Astrocyte of the hippocampus (primary cell): ENCODE data around the gene CD164.
"Not testable (repeated sequence)": the region's sequence is repeated elsewhere in the genome, so short reads cannot be mapped to it uniquely, and the experiment has no call there.

ENCODE experiments used
- DNase-seq: peaks from one replicate; pipeline ENCODE4 v3.0.0; 2011; ENCODE audit warnings: low read depth, low spot score

Gene CD164

DNA sequence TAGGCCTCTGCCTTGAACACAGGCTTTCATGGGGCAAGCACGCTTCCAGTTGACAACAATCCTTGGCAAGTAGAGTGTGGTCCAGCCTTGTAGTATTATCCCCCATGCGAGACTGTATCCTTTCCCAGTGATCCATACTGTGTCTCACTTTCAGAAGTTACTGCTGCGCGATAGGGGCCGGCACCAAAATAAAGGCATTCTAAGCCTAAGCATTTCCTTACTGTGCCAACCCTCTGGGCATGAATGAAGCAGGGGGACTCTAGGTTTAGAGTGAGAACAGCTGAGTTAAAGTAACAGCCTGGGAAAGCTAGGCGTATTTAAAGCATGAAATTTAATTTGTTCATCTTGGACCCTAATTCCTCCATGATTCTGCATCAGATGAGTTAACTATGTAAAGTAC is 39.4 kb downstream of the CD164 start:
- no peak for DNase-seq

GRCh38 chr6:109342506-109342905 is 39.8 kb downstream of the CD164 start:
- DNase-seq = no peak

GRCh38 chr6:109340811-109341210 is 41.5 kb downstream of the CD164 start:
- DNase-seq = no peak

GRCh38 chr6:109339906-109340678 is 42.2 kb downstream of the CD164 start:
- no peak for DNase-seq

- DNase-seq = no peak
Observed at GRCh38 chr6:109336221-109336961, 45.9 kb downstream of the CD164 start.

DNA sequence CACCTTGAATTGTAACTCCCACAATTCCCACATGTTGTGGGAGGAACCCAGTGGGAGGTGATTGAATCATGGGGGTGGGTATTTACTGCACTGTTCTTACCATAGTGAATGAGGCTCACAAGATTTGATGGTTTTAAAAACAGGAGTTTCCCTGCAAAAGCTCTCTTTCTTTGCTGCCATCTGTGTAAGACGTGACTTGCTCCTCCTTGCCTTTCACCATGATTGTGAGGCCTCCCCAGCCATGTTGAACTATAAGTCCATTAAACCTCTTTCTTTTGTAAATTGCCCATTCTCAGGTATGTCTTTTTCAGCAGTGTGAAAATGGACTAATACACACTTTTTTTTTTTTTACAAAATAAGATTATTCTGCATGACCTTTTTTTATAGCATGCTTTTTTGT is 48.4 kb downstream of the CD164 start:
- not testable (repeated sequence) for DNase-seq

DNA sequence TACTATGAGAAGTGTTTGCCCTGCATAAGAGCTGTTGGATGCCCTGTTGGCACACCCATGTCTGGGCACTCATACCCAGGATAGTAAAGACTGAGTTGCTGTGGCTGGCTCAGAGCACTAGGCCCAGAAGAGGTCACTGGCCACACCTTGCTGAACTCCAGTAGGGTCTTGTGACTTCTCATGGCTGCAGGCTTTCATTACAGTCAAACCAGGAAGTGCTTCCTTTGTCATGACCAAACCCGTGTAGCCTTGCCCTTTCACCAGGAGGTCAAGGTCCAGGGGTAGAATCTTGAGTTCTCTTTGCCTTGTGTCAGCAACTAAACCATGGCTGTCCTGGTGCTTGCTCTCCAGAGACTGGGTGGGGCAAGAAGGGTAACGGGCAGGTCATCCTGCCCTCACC is 49.5 kb downstream of the CD164 start:
- no peak for DNase-seq

- DNase-seq = no peak
Observed at GRCh38 chr6:109331081-109331480, 51.2 kb downstream of the CD164 start.

DNA sequence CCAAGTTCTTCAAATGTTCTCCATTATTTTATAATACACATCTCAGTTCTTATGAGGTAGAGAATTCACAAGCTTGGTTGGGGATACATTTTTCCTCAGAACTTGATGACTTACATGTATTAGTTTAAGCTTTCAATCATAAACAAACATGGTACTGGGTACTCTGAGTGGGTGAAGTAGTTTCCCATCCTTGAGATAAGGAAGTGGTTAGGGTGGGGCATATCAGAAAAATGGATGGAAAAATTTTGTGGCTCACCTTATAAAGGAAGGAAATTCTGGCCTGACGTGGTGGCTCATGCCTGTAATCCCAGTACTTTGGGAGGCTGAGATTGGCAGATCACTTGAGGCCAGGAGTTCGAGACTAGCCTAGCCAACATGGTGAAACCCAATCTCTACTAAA is 52.0 kb downstream of the CD164 start:
- no peak for DNase-seq

GRCh38 chr6:109328629-109329028 is 53.6 kb downstream of the CD164 start:
- no peak for DNase-seq

- DNase-seq = no peak
Observed at GRCh38 chr6:109327959-109328358, 54.3 kb downstream of the CD164 start.

DNA sequence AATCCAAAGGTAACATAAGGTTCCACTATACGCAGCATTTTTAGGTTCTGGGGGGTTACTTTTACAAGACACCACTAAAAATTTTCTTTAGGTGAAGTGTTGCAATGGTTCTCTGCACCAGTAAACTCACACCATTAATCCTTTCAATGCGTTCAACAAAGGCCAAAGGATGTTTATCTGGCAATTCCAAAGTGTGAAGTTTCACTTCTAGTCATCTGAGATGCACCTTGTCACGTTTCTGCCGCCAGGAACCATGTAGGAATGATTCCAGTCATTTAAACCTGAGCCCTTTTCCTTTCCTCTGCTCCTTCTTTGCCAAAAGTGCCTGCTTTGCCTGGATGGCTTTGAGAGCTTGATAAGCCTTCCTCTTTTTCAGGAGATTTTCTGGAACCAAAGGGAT is 54.8 kb downstream of the CD164 start:
- DNase-seq = no peak

DNA sequence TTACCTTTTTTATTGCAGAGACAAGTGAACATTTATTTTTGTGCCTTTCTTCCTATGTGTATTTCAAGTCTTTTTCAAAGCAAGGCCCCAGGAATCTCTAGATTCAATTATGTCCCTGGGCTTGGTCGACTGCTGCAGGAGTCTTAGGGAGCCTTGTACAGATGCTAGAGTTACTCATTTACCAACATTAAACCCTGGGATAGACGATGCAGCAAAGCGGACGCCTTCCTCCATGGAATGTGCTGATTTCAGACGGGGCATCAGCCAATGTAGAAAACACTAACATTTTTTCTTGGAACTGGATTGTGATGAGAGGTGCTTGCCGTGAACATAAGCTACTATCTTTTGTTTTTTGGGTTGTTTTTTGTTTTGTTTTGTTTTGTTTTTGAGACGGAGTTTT is 55.9 kb downstream of the CD164 start:
- no peak for DNase-seq

DNA sequence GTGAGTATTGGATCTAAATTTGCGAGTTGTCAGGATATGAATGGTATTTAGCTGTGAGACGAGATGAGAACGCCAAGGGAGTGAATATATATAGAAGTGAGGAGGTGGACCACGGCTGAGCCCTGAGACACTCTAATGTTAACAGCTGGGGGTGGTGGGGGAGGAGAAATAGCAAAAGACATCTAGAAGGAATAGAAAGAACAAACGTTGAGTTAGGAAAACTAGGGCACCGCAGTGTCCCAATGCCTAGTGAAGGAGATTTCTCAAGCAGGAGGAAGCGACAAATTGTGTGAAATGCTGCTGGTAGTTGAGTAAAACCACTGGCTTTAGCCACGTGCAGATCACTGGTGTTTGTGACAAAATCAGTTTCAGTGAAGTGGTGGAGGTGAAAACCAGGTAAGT is 56.9 kb downstream of the CD164 start:
- DNase-seq = no peak

DNA sequence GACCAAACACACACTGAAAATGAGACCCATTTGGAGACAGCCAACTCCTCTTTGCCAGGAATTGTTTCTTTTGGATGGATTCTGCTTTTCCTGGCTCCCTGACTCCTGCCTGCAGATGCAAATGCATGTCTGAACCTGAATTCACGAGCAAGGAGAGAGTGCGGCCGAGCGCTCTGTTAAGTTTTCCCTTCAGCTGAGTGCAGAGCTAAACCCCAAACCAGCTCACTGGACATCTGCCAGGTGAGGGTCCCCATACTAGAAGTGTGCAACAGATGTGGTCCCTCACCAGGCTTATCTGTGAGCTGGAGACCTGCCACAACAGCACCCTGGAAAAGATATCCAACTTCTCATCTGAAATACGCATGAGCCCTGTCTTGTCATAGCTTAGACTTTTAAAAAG is 59.0 kb downstream of the CD164 start:
- peak; percentile 44 for DNase-seq

- no peak for DNase-seq
Observed at GRCh38 chr6:109322825-109323224, 59.4 kb downstream of the CD164 start.

GRCh38 chr6:109321752-109322151 is 60.5 kb downstream of the CD164 start:
- DNase-seq = no peak

- DNase-seq = no peak
Observed at GRCh38 chr6:109320072-109320471, 62.2 kb downstream of the CD164 start.

GRCh38 chr6:109318328-109318876 is 63.9 kb downstream of the CD164 start:
- no peak for DNase-seq

DNA sequence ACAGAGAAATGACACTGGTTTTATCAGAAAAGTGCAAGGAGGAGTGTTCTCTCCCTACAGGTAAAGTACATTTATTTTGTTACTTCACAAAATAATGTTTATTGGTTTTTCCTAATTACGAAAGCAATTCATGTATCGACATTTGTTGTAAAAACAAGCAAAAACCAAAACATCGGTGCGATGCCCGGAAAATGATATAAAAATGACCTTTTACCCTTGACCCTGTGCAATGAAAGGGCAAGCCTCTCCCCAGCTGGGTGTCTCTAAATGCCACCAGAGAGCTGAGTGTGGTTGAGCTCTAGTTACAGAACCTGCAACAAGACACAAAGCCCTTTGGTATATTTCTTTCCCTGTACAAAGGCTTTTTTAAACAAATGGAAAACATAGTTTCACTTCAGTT is 65.4 kb downstream of the CD164 start:
- DNase-seq = no peak
